OCI-LY3 (cell line): ENCODE measurements around the gene WWOX.

Experiments used
- H2AFZ ChIP-seq: fragments of 200-600, 300-600 bp; shearing (Covaris generic); 2 replicates; pipeline ENCODE4 v1.6.0; 2014; ENCODE audit warnings: antibody characterized with exemption, low read depth, low read length
- H3K27ac ChIP-seq: fragments of 200-600, 300-600 bp; sonication (generic); 2 replicates; pipeline ENCODE4 v1.5.1; 2014; ENCODE audit warnings: mild to moderate bottlenecking, low read length, moderate library complexity, mixed read lengths
- H3K27me3 ChIP-seq: fragments of 200-600, 300-600 bp; sonication (generic); 2 replicates; pipeline ENCODE4 v1.6.1; 2014; ENCODE audit warnings: low read depth, low read length, mixed read lengths
- H3K36me3 ChIP-seq: fragments of 200-600, 300-600 bp; sonication (generic); replicated peaks from 2 replicates; pipeline ENCODE3; 2014; ENCODE audit warnings: low read depth, low read length, mixed read lengths
- H3K4me1 ChIP-seq: fragments of 300-600, 200-600 bp; sonication (generic); 2 replicates; pipeline ENCODE4 v1.6.1; 2014; ENCODE audit warnings: low read length, mixed read lengths
- H3K4me2 ChIP-seq: fragments of 200-600, 300-600 bp; sonication (generic); 2 replicates; pipeline ENCODE4 v1.6.1; 2014; ENCODE audit warnings: low read length, mixed read lengths
- H3K4me3 ChIP-seq: fragments of 300-600, 200-600 bp; sonication (generic); 2 replicates; pipeline ENCODE4 v1.5.1; 2014; ENCODE audit warnings: antibody characterized with exemption, mild to moderate bottlenecking, low read length, moderate library complexity
- H3K79me2 ChIP-seq: fragments of 300-600, 200-600 bp; shearing (Covaris generic); 2 replicates; pipeline ENCODE4 v1.6.1; 2014; ENCODE audit warnings: mild to moderate bottlenecking, low read length, mixed read lengths
- H3K9ac ChIP-seq: fragments of 300-600, 200-600 bp; shearing (Covaris generic); 2 replicates; pipeline ENCODE4 v1.6.0; 2014; ENCODE audit warnings: mild to moderate bottlenecking, low read length, moderate library complexity
- H3K9me3 ChIP-seq: fragments of 200-600, 300-600 bp; shearing (Covaris generic); 2 replicates; pipeline ENCODE4 v1.6.1; 2014; ENCODE audit warnings: low read length, mixed read lengths; ENCODE audit not compliant: insufficient read depth
- H4K20me1 ChIP-seq: fragments of 200-600, 300-600 bp; sonication (generic); 2 replicates; pipeline ENCODE4 v1.6.1; 2016; ENCODE audit warnings: low read length, mixed read lengths; ENCODE audit not compliant: insufficient read depth
- EZH2phosphoT487 ChIP-seq: fragments of 200-600 bp; shearing (Covaris generic); IDR thresholded peaks from 2 replicates; pipeline ENCODE4 v1.6.1; 2018; ENCODE audit warnings: antibody characterized with exemption, mixed run types, low read depth
- TF ChIP-seq, protein P1 (sequence below): fragments of 200-600, 300-600 bp; sonication (generic); IDR thresholded peaks from 2 replicates; pipeline ENCODE4 v1.5.1; 2014; ENCODE audit warnings: antibody characterized with exemption, low read length, low read depth

The WWOX gene

DNA sequence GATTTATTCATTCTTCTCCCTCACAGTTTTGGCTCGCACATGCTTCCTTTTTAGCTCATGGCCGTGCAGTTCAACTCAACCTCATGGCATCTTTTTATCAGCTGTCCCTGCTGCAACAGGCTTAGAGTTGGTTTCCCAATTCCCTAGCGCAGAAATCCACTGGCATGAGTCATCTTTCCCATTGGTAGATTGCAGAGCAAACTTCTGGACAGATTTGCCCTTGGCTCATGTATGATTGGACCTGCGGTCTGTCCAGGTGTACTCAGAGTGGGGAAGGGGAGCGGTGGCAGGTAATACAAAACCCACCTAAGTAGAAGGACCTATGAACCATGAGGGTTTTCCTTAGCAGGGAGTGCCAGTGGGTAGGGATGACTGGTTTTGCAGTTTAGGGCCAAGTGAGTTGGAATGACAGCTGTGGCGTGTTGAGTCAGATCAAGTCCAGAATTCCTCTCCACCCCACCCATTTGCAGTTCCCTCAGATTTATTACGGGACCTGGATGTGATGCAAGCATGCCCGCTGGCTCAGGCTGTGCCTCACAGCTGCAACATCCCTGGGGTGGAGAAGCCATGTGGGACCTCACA, 584.7 kb downstream of the WWOX start:
- H3K4me3 ChIP-seq = no peak overlapping the region
- H3K4me2 ChIP-seq = no peak overlapping the region
- H3K9me3 ChIP-seq = no peaks in the 10 kb centered on the region
- H3K36me3 ChIP-seq = no peaks in the 10 kb centered on the region
- H2AFZ ChIP-seq = no peak overlapping the region
- H3K27me3 ChIP-seq = no peaks in the 10 kb centered on the region
- no peak overlapping the region for H3K9ac ChIP-seq
- H3K79me2 ChIP-seq = no peaks in the 10 kb centered on the region
- H3K27ac ChIP-seq = no peak overlapping the region
- no peak for TF ChIP-seq EZH2phosphoT487
- TF ChIP-seq, protein P1, sequence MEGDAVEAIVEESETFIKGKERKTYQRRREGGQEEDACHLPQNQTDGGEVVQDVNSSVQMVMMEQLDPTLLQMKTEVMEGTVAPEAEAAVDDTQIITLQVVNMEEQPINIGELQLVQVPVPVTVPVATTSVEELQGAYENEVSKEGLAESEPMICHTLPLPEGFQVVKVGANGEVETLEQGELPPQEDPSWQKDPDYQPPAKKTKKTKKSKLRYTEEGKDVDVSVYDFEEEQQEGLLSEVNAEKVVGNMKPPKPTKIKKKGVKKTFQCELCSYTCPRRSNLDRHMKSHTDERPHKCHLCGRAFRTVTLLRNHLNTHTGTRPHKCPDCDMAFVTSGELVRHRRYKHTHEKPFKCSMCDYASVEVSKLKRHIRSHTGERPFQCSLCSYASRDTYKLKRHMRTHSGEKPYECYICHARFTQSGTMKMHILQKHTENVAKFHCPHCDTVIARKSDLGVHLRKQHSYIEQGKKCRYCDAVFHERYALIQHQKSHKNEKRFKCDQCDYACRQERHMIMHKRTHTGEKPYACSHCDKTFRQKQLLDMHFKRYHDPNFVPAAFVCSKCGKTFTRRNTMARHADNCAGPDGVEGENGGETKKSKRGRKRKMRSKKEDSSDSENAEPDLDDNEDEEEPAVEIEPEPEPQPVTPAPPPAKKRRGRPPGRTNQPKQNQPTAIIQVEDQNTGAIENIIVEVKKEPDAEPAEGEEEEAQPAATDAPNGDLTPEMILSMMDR = no peak
- H3K4me1 ChIP-seq = no peaks in the 10 kb centered on the region
- H4K20me1 ChIP-seq = no peaks in the 10 kb centered on the region

DNA sequence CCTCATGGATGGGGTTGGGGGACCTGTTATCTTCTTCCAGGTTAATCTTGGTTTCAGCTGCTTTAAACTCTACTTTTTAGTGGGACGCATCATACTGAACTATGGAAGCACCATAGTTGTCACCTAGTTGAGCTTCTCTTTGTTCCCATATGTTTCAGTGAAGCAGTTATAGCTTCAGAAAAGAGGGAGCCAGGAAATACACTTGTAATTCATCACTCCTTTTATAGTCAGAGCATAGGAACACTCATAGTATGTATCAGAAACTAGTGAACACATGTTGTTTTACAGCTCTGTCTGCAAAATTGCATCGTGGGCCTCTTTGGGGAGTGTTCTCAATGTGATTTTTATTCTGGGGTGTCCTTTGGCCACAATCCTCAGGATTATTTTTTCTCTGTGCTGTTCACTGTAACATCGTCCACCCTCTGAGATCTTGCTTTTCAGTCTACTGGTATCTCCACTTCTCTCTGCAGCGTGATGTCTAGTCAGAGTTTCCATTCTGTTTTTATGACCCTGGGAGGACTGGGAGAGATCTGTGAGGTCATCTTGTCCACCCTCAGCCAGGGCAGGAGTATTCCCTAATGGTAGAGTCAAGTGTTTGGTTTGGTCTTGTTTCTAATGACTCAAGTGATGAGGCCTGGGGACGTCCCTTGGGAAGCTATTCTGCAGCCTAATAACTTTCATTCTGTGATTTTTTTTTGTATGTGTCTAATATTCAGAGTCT, 585.4 kb downstream of the WWOX start:
- Histone ChIP-seq H3K9ac (no peak overlapping the region), H3K79me2 (no peaks in the 10 kb centered on the region), H3K4me3 (no peak overlapping the region), H3K27ac (no peak overlapping the region), H2AFZ (no peak overlapping the region), H4K20me1 (no peaks in the 10 kb centered on the region), H3K4me1 (no peaks in the 10 kb centered on the region), H3K4me2 (no peak overlapping the region), H3K36me3 (no peaks in the 10 kb centered on the region), H3K27me3 (no peaks in the 10 kb centered on the region), H3K9me3 (no peaks in the 10 kb centered on the region)
- TF ChIP-seq EZH2phosphoT487 = no peak
- TF ChIP-seq, protein P1 = no peak

DNA sequence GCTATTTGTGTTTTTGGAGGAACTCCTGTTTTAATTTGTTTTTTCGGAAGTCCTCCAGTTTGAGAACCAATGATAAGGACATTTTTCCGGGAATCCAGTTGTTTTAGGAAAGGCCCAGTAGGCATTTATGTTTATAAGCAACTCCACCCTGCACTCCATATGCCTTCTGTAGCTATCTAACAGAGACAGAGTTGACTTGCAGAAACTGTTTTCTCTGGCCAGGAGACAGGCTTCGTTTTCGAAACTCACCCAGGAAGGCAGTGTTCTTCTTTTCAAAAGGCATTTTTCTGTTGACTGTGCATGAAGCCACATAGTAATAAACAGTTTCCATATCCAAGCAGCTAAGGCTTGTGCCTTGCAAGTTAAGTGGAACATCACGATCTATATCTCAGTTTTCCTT, 587.1 kb downstream of the WWOX start:
- Histone ChIP-seq H3K9ac (no peak overlapping the region), H3K4me1 (no peaks in the 10 kb centered on the region), H3K27me3 (no peaks in the 10 kb centered on the region), H4K20me1 (no peaks in the 10 kb centered on the region), H2AFZ (no peak overlapping the region), H3K27ac (no peak overlapping the region), H3K4me3 (no peak overlapping the region), H3K9me3 (no peaks in the 10 kb centered on the region), H3K79me2 (no peaks in the 10 kb centered on the region), H3K36me3 (no peaks in the 10 kb centered on the region), H3K4me2 (no peak overlapping the region)
- no peak for TF ChIP-seq EZH2phosphoT487
- TF ChIP-seq, protein P1 = no peak

DNA sequence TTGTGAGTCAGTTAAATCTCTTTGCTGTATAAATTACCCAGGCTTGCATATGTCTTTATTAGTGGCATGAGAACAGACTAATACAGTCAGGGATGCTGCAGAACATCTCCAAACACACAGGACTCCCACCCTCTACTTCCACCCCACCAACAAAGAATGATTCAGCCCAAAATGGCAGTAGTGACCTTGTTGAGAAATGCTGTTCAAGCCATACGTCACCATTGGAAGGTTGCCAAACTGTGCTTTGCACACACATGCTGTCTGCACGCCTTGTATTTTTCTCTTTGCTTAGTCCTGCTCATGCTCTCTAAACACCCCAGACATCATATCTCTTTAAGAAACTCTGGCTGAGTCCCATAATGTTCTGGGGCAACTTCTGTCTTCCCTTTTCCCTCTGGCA, 589.6 kb downstream of the WWOX start:
- Histone ChIP-seq H3K4me3 (no peak overlapping the region), H2AFZ (no peak overlapping the region), H3K27me3 (no peaks in the 10 kb centered on the region), H4K20me1 (no peaks in the 10 kb centered on the region), H3K36me3 (no peaks in the 10 kb centered on the region), H3K4me2 (no peak overlapping the region), H3K27ac (no peak overlapping the region), H3K79me2 (no peaks in the 10 kb centered on the region), H3K9ac (no peak overlapping the region), H3K9me3 (no peaks in the 10 kb centered on the region), H3K4me1 (no peaks in the 10 kb centered on the region)
- TF ChIP-seq EZH2phosphoT487 = no peak
- TF ChIP-seq, protein P1 = no peak
